Progenitor cell of endocrine pancreas (in vitro differentiated cells): ENCODE data around the gene UTP11. TPM values are rescaled to one million over a fixed set of nuclear protein-coding genes. Genes with fewer than 3 reads are reported as not detected.

Experiments used
- DNase-seq: peaks from one replicate; pipeline ENCODE4 v3.0.0; 2021; ENCODE audit warnings: low spot score; ENCODE audit not compliant: unreplicated experiment
- H3K27ac Mint-ChIP-seq: 2 replicates; pipeline ENCODE4 v1.8.0; 2021; ENCODE audit warnings: mild to moderate bottlenecking, moderate library complexity, mixed read lengths
- H3K27me3 Mint-ChIP-seq: 2 replicates; pipeline ENCODE4 v1.8.0; 2021; ENCODE audit warnings: mixed read lengths
- H3K36me3 Mint-ChIP-seq: 2 replicates; pipeline ENCODE4 v1.8.0; 2022; ENCODE audit warnings: mixed read lengths; ENCODE audit not compliant: insufficient read depth
- H3K4me1 Mint-ChIP-seq: 2 replicates; pipeline ENCODE4 v1.8.0; 2021; ENCODE audit warnings: low read depth, mixed read lengths
- H3K4me3 Mint-ChIP-seq: 2 replicates; pipeline ENCODE4 v1.8.0; 2021; ENCODE audit warnings: low read depth, mild to moderate bottlenecking, moderate library complexity, mixed read lengths
- H3K9me3 Mint-ChIP-seq: 2 replicates; pipeline ENCODE4 v1.8.0; 2021; ENCODE audit warnings: low read depth, mixed read lengths
- CTCF ChIP-seq: fragments of 200-600 bp; sonication (generic); IDR thresholded peaks from one replicate; pipeline ENCODE4 v1.5.0; 2021; ENCODE audit warnings: antibody characterized with exemption, mild to moderate bottlenecking; ENCODE audit not compliant: unreplicated experiment
- total RNA-seq: library from RNA; stranded (reverse); gene quantifications from 2 replicates; pipeline ENCODE4 v1.2.1, GENCODE V29; 2021

UTP11 gene
- total RNA-seq, 1 donor from 2014 or later, result 23.8 TPM

GRCh38 chr1:37999430-38000232, 12.9 kb upstream of the UTP11 start:
- Mint-ChIP-seq H3K4me3 (no peak overlapping the region), H3K4me1 (peaks cover 17% of the 10 kb centered on the region), H3K27me3 (peaks cover 4% of the 10 kb centered on the region), H3K27ac (peak overlapping the region; percentile 96), H3K36me3 (peaks cover 4% of the 10 kb centered on the region), H3K9me3 (no peaks in the 10 kb centered on the region)
- no peak for TF ChIP-seq CTCF
- DNase-seq, result no peak

GRCh38 chr1:38000233-38000528, 12.4 kb upstream of the UTP11 start:
- peak overlapping the region; percentile 96 for H3K27ac Mint-ChIP-seq
- no peak overlapping the region for H3K4me3 Mint-ChIP-seq
- H3K4me1 Mint-ChIP-seq, result peaks cover 18% of the 10 kb centered on the region
- H3K36me3 Mint-ChIP-seq, result peaks cover 4% of the 10 kb centered on the region
- H3K27me3 Mint-ChIP-seq, result peaks cover 5% of the 10 kb centered on the region
- no peak for TF ChIP-seq CTCF
- H3K9me3 Mint-ChIP-seq, result no peaks in the 10 kb centered on the region
- DNase-seq, result no peak

GRCh38 chr1:38000529-38001455, 11.7 kb upstream of the UTP11 start:
- TF ChIP-seq CTCF, result no peak
- peaks cover 5% of the 10 kb centered on the region for H3K27me3 Mint-ChIP-seq
- no peaks in the 10 kb centered on the region for H3K9me3 Mint-ChIP-seq
- H3K4me3 Mint-ChIP-seq, result no peak overlapping the region
- H3K36me3 Mint-ChIP-seq, result peaks cover 4% of the 10 kb centered on the region
- DNase-seq, result no peak
- H3K27ac Mint-ChIP-seq, result peak overlapping the region; percentile 96
- peaks cover 18% of the 10 kb centered on the region for H3K4me1 Mint-ChIP-seq

GRCh38 chr1:38003261-38004250, 9.0 kb upstream of the UTP11 start:
- peak overlapping the region; percentile 64 for H3K27ac Mint-ChIP-seq
- DNase-seq, result no peak
- TF ChIP-seq CTCF, result no peak
- peaks cover 5% of the 10 kb centered on the region for H3K27me3 Mint-ChIP-seq
- no peaks in the 10 kb centered on the region for H3K36me3 Mint-ChIP-seq
- H3K4me3 Mint-ChIP-seq, result peak overlapping the region; percentile 19
- peaks cover 18% of the 10 kb centered on the region for H3K4me1 Mint-ChIP-seq
- H3K9me3 Mint-ChIP-seq, result no peaks in the 10 kb centered on the region
